Psoas muscle (tissue), 8 donors: ENCODE results near the gene STIMATE. TPM values are rescaled to one million over a fixed set of nuclear protein-coding genes. Genes with fewer than 3 reads are reported as not detected.

Source experiments
- ATAC-seq, 4 donors: fragments of 200-7000 bp; cut with Tn5 transposase; one replicate each; pipeline ENCODE4 v1.9.1; 2020; ENCODE audit warnings: moderate library complexity in 3 of 4, mild to moderate bottlenecking in 2 of 4
- DNase-seq, 2 donors: peaks; one replicate each; pipeline ENCODE4 v3.0.0-alpha.2; 2020
- H3K27ac ChIP-seq: fragments of 200-600 bp; one replicate; pipeline ENCODE4 v1.8.0; 2022
- H3K27me3 ChIP-seq, 3 donors: fragments of 200-600 bp in 1 of 3; one replicate each; pipeline versions ENCODE4 v1.6.1 to v1.8.0; 2013 to 2022; ENCODE audit warnings: low read length in 2 of 3, mild to moderate bottlenecking in 2 of 3, moderate library complexity in 1 of 3; ENCODE audit not compliant: insufficient read depth in 3 of 3
- H3K36me3 ChIP-seq, 2 donors: fragments of 200-600 bp in 1 of 2; one replicate each; pipeline versions ENCODE4 v1.6.1 to v1.8.0; 2013 to 2022; ENCODE audit warnings: low read depth in 1 of 2, mild to moderate bottlenecking in 1 of 2, moderate library complexity in 1 of 2; ENCODE audit not compliant: insufficient read depth in 1 of 2
- H3K4me1 ChIP-seq: fragments of 200-600 bp; one replicate; pipeline ENCODE4 v1.8.0; 2022
- H3K4me3 ChIP-seq: fragments of 200-600 bp; one replicate; pipeline ENCODE4 v1.8.0; 2022; ENCODE audit warnings: mild to moderate bottlenecking
- H3K9me3 ChIP-seq: fragments of 200-600 bp; one replicate; pipeline ENCODE4 v1.8.0; 2022
- CTCF ChIP-seq: fragments of 200-600 bp; IDR thresholded peaks from one replicate; pipeline ENCODE4 v1.8.0; 2022; ENCODE audit warnings: antibody characterized with exemption
- WGBS, 3 donors: extraction: QIAGEN DNeasy Blood & Tissue Kit; methylation state at CpG; one replicate each; pipeline versions ENCODE4 v1.1.6 to v1.1.7; 2013; 5-methylcytosine and 5-hydroxymethylcytosine counted together
- intact Hi-C, 2 donors: fragments of 100-400 bp; cut with DNase I; formaldehyde crosslinking; loops; one replicate each; pipeline versions ENCODE4 v1.11.0 to v1.14.2; 2022
- polyA plus RNA-seq, 3 donors: library from polyadenylated mRNA; stranded (reverse); fragments of 200-250 nt; gene quantifications; one replicate each; pipeline ENCODE4 v1.2.3, GENCODE V29; 2013
- total RNA-seq, 4 donors: library from RNA; stranded (reverse); fragmentation: NEBNext Ultra II Directional in 2 of 4; extraction: Animal tissue kit (Norgen Biotek cat#: 25700) in 2 of 4; gene quantifications; one replicate each; pipeline versions ENCODE4 v1.2.1 to v1.2.4, GENCODE V29; 2021 to 2023
- donor health status: healthy with polysubstance abuse.
- donor health status: DM: no; HTN: no; CAD: no; lungs with moderate emphysema.
- donor health status: Bipolar disorder and iron deficiency.
- donor health status: healthy.
- donor health status: DM: yes; HTN: yes; CAD: no.
- donor health status: DM: no; HTN: no; CAD: no.
- donor health status: DM: no; HTN: no; CAD: no.
- donor health status: DM: yes; HTN: yes; CAD: no.

The STIMATE gene
- total and polyA plus RNA-seq, 7 donors, result 3.5 to 22.3 (median 10.2) TPM

GRCh38 chr3:52793702-52794611 lies 103.4 kb downstream of the STIMATE start:
- Histone ChIP-seq H3K27ac (no peak overlapping the region), H3K9me3 (no peaks in the 10 kb centered on the region), H3K4me3 (no peak overlapping the region), H3K4me1 (no peaks in the 10 kb centered on the region), H3K27me3 (no peaks in the 10 kb centered on the region), H3K36me3 (no peaks in the 10 kb centered on the region)
- 77% methylated on average over 9 of the region's 9 CpGs for WGBS, 3 donors
- DNase-seq (no peak), ATAC-seq (no peak)
- intact Hi-C loops, result no loop called here
- TF ChIP-seq CTCF, result no peak

- no peaks in the 10 kb centered on the region for H3K36me3 ChIP-seq
- no peaks in the 10 kb centered on the region for H3K9me3 ChIP-seq
- DNase-seq, result no peak
- H3K4me1 ChIP-seq, result no peaks in the 10 kb centered on the region
- intact Hi-C loops, result no loop called here
- no peak overlapping the region for H3K27ac ChIP-seq
- 43 to 68% (median 52%) methylated on average over 17 to 18 of the region's 18 CpGs for WGBS, 3 donors
- ATAC-seq, result no peak
- no peak for TF ChIP-seq CTCF
- no peaks in the 10 kb centered on the region for H3K27me3 ChIP-seq
- no peak overlapping the region for H3K4me3 ChIP-seq
Measured at GRCh38 chr3:52792961-52793695, 104.2 kb downstream of the STIMATE start.

GRCh38 chr3:52792413-52792812 lies 104.9 kb downstream of the STIMATE start:
- Histone ChIP-seq H3K36me3 (no peaks in the 10 kb centered on the region), H3K27me3 (no peaks in the 10 kb centered on the region), H3K27ac (no peak overlapping the region), H3K4me3 (no peak overlapping the region), H3K4me1 (no peaks in the 10 kb centered on the region), H3K9me3 (no peaks in the 10 kb centered on the region)
- DNase-seq, result no peak
- no peak for TF ChIP-seq CTCF
- WGBS, 3 donors, result 86 to 90% (median 87%) methylated on average over 7 of the region's 7 CpGs
- intact Hi-C loops, result no loop called here
- no peak for ATAC-seq

GRCh38 chr3:52791928-52792327 lies 105.4 kb downstream of the STIMATE start:
- no peaks in the 10 kb centered on the region for H3K27me3 ChIP-seq
- intact Hi-C loops, result no loop called here
- DNase-seq (no peak), ATAC-seq (no peak)
- H3K4me3 ChIP-seq, result no peak overlapping the region
- H3K36me3 ChIP-seq, result no peaks in the 10 kb centered on the region
- no peaks in the 10 kb centered on the region for H3K9me3 ChIP-seq
- H3K4me1 ChIP-seq, result no peaks in the 10 kb centered on the region
- H3K27ac ChIP-seq, result no peak overlapping the region
- TF ChIP-seq CTCF, result no peak
- 72 to 79% (median 78%) methylated on average over 4 of the region's 4 CpGs for WGBS, 3 donors
